Measurements from ENCODE around the gene GTPBP6. TPM values are rescaled to one million over a fixed set of nuclear protein-coding genes. Genes with fewer than 3 reads are reported as not detected.

The GTPBP6 gene
- total RNA-seq, 3 donors from 2014 or later (not counting 1 experiment from before 2014, with no cell fraction given): 46.9 to 62.8 (median 49.8) TPM

GRCh38 chrX:332916-333610 lies 14.5 kb upstream of the GTPBP6 start:
- no peak overlapping the region for H3K27ac Mint-ChIP-seq
- H3K4me3 Mint-ChIP-seq: no peak overlapping the region
- WGBS (ENCODE audit: insufficient coverage): 94% methylated on average over 33 of the region's 33 CpGs

GRCh38 chrX:332496-332860 lies 13.9 kb upstream of the GTPBP6 start:
- no peaks in the 10 kb centered on the region for H3K27me3 Mint-ChIP-seq (ENCODE audit: low read depth in 2 of 2)
- Histone ChIP-seq H3K9me3 (ENCODE audit: control insufficient read depth, insufficient read depth, low read length) (no peaks in the 10 kb centered on the region), H3K27me3 (ENCODE audit: control insufficient read depth, insufficient read depth, low read length) (peaks cover 14% of the 10 kb centered on the region), H3K4me1 (ENCODE audit: control insufficient read depth, insufficient read depth, low read length) (peaks cover 16% of the 10 kb centered on the region), H3K36me3 (ENCODE audit: control insufficient read depth, insufficient read depth, low read length) (peaks cover 3% of the 10 kb centered on the region), H3K27ac (ENCODE audit: low read length) (no peak overlapping the region), H3K4me3 (ENCODE audit: low read length) (no peak overlapping the region)
- no peaks in the 10 kb centered on the region for H3K9me3 Mint-ChIP-seq
- no peak for ATAC-seq
- H3K4me3 Mint-ChIP-seq: no peak overlapping the region
- H3K36me3 Mint-ChIP-seq: no peaks in the 10 kb centered on the region
- no peak for DNase-seq
- H3K27ac Mint-ChIP-seq: no peak overlapping the region
- 94% methylated on average over 23 of the region's 23 CpGs for WGBS (ENCODE audit: insufficient coverage)
- no peaks in the 10 kb centered on the region for H3K4me1 Mint-ChIP-seq
- TF ChIP-seq, protein P1, sequence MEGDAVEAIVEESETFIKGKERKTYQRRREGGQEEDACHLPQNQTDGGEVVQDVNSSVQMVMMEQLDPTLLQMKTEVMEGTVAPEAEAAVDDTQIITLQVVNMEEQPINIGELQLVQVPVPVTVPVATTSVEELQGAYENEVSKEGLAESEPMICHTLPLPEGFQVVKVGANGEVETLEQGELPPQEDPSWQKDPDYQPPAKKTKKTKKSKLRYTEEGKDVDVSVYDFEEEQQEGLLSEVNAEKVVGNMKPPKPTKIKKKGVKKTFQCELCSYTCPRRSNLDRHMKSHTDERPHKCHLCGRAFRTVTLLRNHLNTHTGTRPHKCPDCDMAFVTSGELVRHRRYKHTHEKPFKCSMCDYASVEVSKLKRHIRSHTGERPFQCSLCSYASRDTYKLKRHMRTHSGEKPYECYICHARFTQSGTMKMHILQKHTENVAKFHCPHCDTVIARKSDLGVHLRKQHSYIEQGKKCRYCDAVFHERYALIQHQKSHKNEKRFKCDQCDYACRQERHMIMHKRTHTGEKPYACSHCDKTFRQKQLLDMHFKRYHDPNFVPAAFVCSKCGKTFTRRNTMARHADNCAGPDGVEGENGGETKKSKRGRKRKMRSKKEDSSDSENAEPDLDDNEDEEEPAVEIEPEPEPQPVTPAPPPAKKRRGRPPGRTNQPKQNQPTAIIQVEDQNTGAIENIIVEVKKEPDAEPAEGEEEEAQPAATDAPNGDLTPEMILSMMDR (IDR thresholded peaks at IDR 0.05): no peak
- intact Hi-C loops (cut with micrococcal nuclease): no loop called here

More at GRCh38 chrX:332916-333610, 14.5 kb upstream of the GTPBP6 start:
- no peaks in the 10 kb centered on the region for H3K36me3 Mint-ChIP-seq
- DNase-seq (no peak), ATAC-seq (no peak)
- H3K27me3 ChIP-seq (ENCODE audit: control insufficient read depth, insufficient read depth, low read length): peaks cover 14% of the 10 kb centered on the region
- no peaks in the 10 kb centered on the region for H3K27me3 Mint-ChIP-seq (ENCODE audit: low read depth in 2 of 2)
- H3K9me3 ChIP-seq (ENCODE audit: control insufficient read depth, insufficient read depth, low read length): no peaks in the 10 kb centered on the region
- H3K4me1 Mint-ChIP-seq: no peaks in the 10 kb centered on the region
- no peak overlapping the region for H3K27ac ChIP-seq (ENCODE audit: low read length)
- no peak overlapping the region for H3K4me3 ChIP-seq (ENCODE audit: low read length)
- intact Hi-C loops (cut with micrococcal nuclease): no loop called here
- H3K36me3 ChIP-seq (ENCODE audit: control insufficient read depth, insufficient read depth, low read length): peaks cover 3% of the 10 kb centered on the region
- no peaks in the 10 kb centered on the region for H3K9me3 Mint-ChIP-seq
- TF ChIP-seq, protein P1 (IDR thresholded peaks at IDR 0.05): no peak
- H3K4me1 ChIP-seq (ENCODE audit: control insufficient read depth, insufficient read depth, low read length): peaks cover 16% of the 10 kb centered on the region

DNA sequence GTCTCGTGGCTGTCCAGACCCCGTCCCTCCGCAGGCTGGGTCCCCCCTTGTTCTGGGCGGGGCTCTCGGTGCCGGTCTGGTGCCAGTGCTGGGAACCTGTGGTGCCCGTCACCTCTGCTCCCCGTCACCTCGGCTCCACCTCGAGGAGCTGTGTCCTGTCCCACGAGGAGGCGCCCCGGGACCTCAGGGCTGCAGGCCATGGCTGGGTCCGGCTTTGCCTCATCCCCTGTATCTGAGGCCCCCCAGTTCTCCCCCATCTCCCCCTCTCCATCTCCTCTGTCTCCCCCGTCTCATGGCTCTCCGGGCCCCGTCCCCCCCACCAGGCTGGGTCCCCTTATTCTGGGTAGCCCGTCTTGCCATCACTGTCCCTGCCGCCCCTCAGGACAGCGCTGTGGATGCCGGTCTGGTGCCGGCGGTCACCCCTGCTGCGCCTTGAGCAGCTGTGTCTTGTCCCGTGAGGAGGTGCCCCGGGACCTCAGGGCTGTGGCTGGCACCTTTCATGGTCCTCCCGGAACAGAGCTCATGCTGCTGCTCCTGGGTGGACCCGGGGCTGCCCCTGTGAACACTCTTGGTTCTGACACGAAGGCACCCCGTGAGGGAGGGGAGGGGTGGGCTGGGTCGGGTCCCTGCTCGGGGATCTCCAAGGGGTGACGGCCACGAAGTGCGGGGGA lies 13.4 kb upstream of the GTPBP6 start:
- intact Hi-C loops (cut with micrococcal nuclease): no loop called here
- Histone ChIP-seq H3K36me3 (ENCODE audit: control insufficient read depth, insufficient read depth, low read length) (peaks cover 3% of the 10 kb centered on the region), H3K27me3 (ENCODE audit: control insufficient read depth, insufficient read depth, low read length) (peaks cover 14% of the 10 kb centered on the region), H3K9me3 (ENCODE audit: control insufficient read depth, insufficient read depth, low read length) (no peaks in the 10 kb centered on the region), H3K4me1 (ENCODE audit: control insufficient read depth, insufficient read depth, low read length) (peaks cover 16% of the 10 kb centered on the region), H3K4me3 (ENCODE audit: low read length) (no peak overlapping the region), H3K27ac (ENCODE audit: low read length) (no peak overlapping the region)
- no peaks in the 10 kb centered on the region for H3K9me3 Mint-ChIP-seq
- no peak overlapping the region for H3K27ac Mint-ChIP-seq
- ATAC-seq (peak in 1 of 3 donors; percentile 10), DNase-seq (no peak)
- H3K4me3 Mint-ChIP-seq: peak overlapping the region; percentile 45
- no peaks in the 10 kb centered on the region for H3K36me3 Mint-ChIP-seq
- H3K4me1 Mint-ChIP-seq: no peaks in the 10 kb centered on the region
- WGBS (ENCODE audit: insufficient coverage): 66% methylated on average over 34 of the region's 35 CpGs
- H3K27me3 Mint-ChIP-seq (ENCODE audit: low read depth in 2 of 2): no peaks in the 10 kb centered on the region
- TF ChIP-seq, protein P1 (IDR thresholded peaks at IDR 0.05): no peak
